ENCODE measurements around the gene RIOK2. TPM values are rescaled to one million over a fixed set of nuclear protein-coding genes. Genes with fewer than 3 reads are reported as not detected.

Gene RIOK2
- total and polyA plus RNA-seq, 9 of the 15 experiments (the other 6 are each of a cell fraction or from before 2014, with no cell fraction given), result 22.9 to 97.6 (median 47.8) TPM

DNA sequence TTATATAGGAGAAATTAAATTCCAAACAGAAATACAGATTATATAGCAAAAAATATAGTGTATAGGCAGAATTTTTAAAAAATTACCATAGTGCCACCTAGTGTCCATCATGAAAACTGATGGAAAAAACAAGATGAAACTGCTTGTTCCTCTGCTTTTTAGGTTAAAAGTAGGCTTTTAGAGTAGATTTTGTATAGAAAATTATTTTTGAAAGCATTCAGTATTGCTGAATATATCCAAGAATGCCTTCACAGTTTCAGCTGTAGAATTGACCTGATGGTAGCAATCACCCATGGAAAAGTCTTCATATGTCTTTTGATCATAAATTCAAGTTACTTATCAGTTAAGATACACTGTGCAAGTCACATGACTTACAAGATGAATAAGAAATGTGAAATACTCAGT lies 19.7 kb downstream of the RIOK2 start (continued):
- TF ChIP-seq RAD51 (IDR thresholded peaks at IDR 0.05; ENCODE audit: borderline replicate concordance, low read depth), result peak; percentile 39

- DNase-seq (ENCODE audit: extremely low read depth in 1 of 4, low spot score in 3 of 4), result peak; percentile 37 to 79 (median 44)
- ChIA-PET CTCF (ENCODE audit: low intra/inter-chr PET ratio) (interaction anchor here (0.5 to 3.1 kb wide), 11 partner anchors 117 to 936 kb away, joined by 3 to 30 read pairs (median 4); no protein-coding TSS in a partner anchor), POLR2A (no interaction called here)
- in situ Hi-C loops (cut with MboI) (loop anchor here (5.0 to 10.0 kb wide), 3 partner anchors 285 to 557 kb away; partner anchors contain the start of gene ERAP2), intact Hi-C loops (cut with micrococcal nuclease) (loop anchor here (1.0 to 10.0 kb wide), 7 partner anchors 100 to 817 kb away; no protein-coding TSS in a partner anchor)
- H3K79me2 ChIP-seq (ENCODE audit: control insufficient read depth, insufficient read depth, low read length), result peaks cover 4% of the 10 kb centered on the region; the same call in 1 of the 3 replicates
- H3K27me3 ChIP-seq (ENCODE audit: control insufficient read depth in 2 of 2, insufficient read depth in 2 of 2, low read length in 2 of 2), result no peaks in the 10 kb centered on the region
- no peaks in the 10 kb centered on the region for H3K9me1 ChIP-seq (ENCODE audit: control insufficient read depth, insufficient read depth, low read length)
- no peak overlapping the region for H2AFZ ChIP-seq (ENCODE audit: low read depth, low read length)
- WGBS (ENCODE audit: insufficient coverage, low coverage, missing lambda C conversion rate), result 28% methylated on average over 4 of the region's 4 CpGs
- no peak overlapping the region for H3K4me2 ChIP-seq (ENCODE audit: insufficient read depth, low read length)
- H3K9ac ChIP-seq (ENCODE audit: insufficient read depth in 1 of 2, low read depth in 2 of 2, low read length in 2 of 2), result no peak overlapping the region
- H3K27ac ChIP-seq (ENCODE audit: extremely low read depth, low read depth, low read length), result no peak overlapping the region
- no peaks in the 10 kb centered on the region for H3K4me1 ChIP-seq (replicated peaks in 1 of 2; ENCODE audit: control insufficient read depth in 2 of 2, insufficient read depth in 2 of 2, low read length in 2 of 2)
- peak; percentile 83 for FAIRE-seq
- peaks cover 5% of the 10 kb centered on the region; the same call in 1 of the 2 replicates for H3K9me3 ChIP-seq (replicated peaks; ENCODE audit: control insufficient read depth, insufficient read depth, low read depth, low read length)
- H3K4me3 ChIP-seq, result no peak overlapping the region
- BruUV-seq (replicated peaks), result no TSS peak
- peaks cover 59% of the 10 kb centered on the region for H3K36me3 ChIP-seq (ENCODE audit: control insufficient read depth, insufficient read depth, low read length)
- H4K20me1 ChIP-seq (replicated peaks; ENCODE audit: control insufficient read depth, insufficient read depth, low read length), result no peaks in the 10 kb centered on the region
- peak; percentile 91 for ATAC-seq
- TF ChIP-seq CHD7 (IDR thresholded peaks at IDR 0.05; ENCODE audit: low read depth, low read length) (no peak), NFATC3 (IDR thresholded peaks at IDR 0.05) (no peak), IRF2 (CRISPR knock-in tag; IDR thresholded peaks at IDR 0.05) (no peak), DEAF1 (CRISPR knock-in tag; IDR thresholded peaks at IDR 0.05) (peak; percentile 81), SMC3 (conservative IDR thresholded peaks at IDR 0.05; ENCODE audit: insufficient read depth, low read depth, low read length) (peak; percentile 62; the same call in 1 of the 2 replicates), MAX (CRISPR knock-in tag; IDR thresholded peaks at IDR 0.05) (no peak)
Measured at GRCh38 chr5:97162045-97162444, 21.0 kb downstream of the RIOK2 start.

Measured in K562 (cell line).